ENCODE data around the gene EXOC3L1. TPM values are rescaled to one million over a fixed set of nuclear protein-coding genes. Genes with fewer than 3 reads are reported as not detected.

EXOC3L1 gene
- total and polyA plus RNA-seq, 2 of the 4 experiments (the other 2 are of a cell fraction): not detected

DNA sequence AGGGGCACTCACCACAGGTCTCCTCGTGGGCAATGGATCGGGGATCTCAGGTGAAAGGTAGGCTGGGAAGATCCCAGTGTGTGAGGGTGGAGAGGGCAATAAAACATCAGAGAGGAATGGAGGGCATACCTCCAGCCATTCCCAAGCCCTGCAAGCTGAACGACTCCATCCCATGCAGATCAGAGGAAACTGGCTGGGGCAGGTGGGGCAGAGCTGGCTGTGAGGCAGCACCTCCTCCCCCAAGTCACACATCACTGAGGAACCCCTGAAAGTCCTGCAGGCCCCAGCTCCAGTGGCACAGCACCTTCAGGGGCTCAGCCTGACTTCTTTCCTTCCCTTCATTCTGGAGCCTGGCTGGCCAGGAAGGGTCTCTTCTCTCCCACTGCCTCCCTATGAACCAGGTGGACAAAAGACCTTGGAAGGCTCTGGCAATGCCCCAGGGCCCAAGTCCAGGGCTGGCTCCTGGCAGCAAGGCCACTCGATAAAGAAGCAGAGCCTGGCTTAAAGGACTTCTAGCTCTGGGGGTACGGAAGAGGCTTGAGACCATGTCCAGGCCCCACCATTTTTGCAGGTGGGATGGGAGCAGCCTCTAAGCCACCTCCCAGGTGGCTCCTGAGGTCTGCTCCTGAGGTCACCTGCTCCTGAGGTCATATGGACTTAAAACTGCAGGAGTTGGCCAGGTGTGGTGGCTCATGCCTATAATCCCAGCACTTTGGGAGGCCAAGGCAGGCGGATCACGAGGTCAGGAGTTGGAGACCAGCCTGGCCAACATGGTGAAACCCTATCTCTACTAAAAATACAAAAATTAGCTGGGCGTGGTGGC lies 23.5 kb upstream of the EXOC3L1 start:
- Histone ChIP-seq H3K79me1 (ENCODE audit: low read depth in 1 of 2, low read length in 2 of 2) (peaks cover 0 to 3% of the 10 kb centered on the region in 2 experiments; a peak in 1 of 4 replicates), H3K56ac (ENCODE audit: extremely low read depth, insufficient read depth, low read length) (no peak overlapping the region), H2BK20ac (ENCODE audit: low read depth, low read length) (no peak overlapping the region), H2BK120ac (ENCODE audit: low read depth, low read length) (no peak overlapping the region), H3K27ac (ENCODE audit: insufficient read depth, low read length) (no peak overlapping the region), H3K23ac (ENCODE audit: low read depth, low read length) (no peak overlapping the region), H3K4me2 (ENCODE audit: low read depth, low read length) (no peak overlapping the region), H4K91ac (ENCODE audit: insufficient read depth, low read depth, low read length) (no peak overlapping the region), H3K36me3 (ENCODE audit: control insufficient read depth, insufficient read depth, low read length) (peaks cover 4% of the 10 kb centered on the region; the same call in 1 of the 2 replicates), H3K4me1 (ENCODE audit: control insufficient read depth, insufficient read depth, low read length) (no peaks in the 10 kb centered on the region), H4K5ac (ENCODE audit: low read depth, low read length) (no peak overlapping the region), H2AK5ac (ENCODE audit: low read depth, low read length) (no peak overlapping the region), H3K14ac (replicated peaks; ENCODE audit: low read depth, low read length) (no peak overlapping the region), H4K8ac (ENCODE audit: low read depth in 2 of 2, low read length in 2 of 2) (no peak overlapping the region), H3K27me3 (ENCODE audit: control insufficient read depth, insufficient read depth, low read length) (no peaks in the 10 kb centered on the region), H3K9me1 (ENCODE audit: insufficient read depth, low read length) (peaks cover 10% of the 10 kb centered on the region; the same call in 1 of the 2 replicates), H2BK5ac (ENCODE audit: low read depth, low read length, poor library complexity, severe bottlenecking) (no peak overlapping the region), H3K18ac (ENCODE audit: low read depth, low read length) (no peak overlapping the region), H3K4me3 (ENCODE audit: insufficient read depth, low read depth, low read length) (no peak overlapping the region), H2AFZ (replicated peaks; ENCODE audit: low read length, poor library complexity) (no peak overlapping the region), H2AK9ac (replicated peaks; ENCODE audit: low read depth, low read length, poor library complexity) (no peak overlapping the region), H3K9ac (ENCODE audit: low read depth, low read length) (no peak overlapping the region), H3K4ac (ENCODE audit: low read depth, low read length) (no peak overlapping the region), H4K20me1 (ENCODE audit: insufficient read depth, low read length) (no peaks in the 10 kb centered on the region), H2BK15ac (ENCODE audit: low read depth, low read length) (no peak overlapping the region), H3K9me3 (ENCODE audit: control insufficient read depth, insufficient read depth, low read length) (no peaks in the 10 kb centered on the region)
- in situ Hi-C loops (cut with MboI; ENCODE audit: low sequenced_read_pairs) (no loop called here), intact Hi-C loops (cut with micrococcal nuclease) (no loop called here), dilution Hi-C loops (cut with HindIII; ENCODE audit: low sequenced_read_pairs, unreplicated experiment) (no loop called here)
- POLR2A ChIA-PET (ENCODE audit: unreplicated experiment): no interaction called here
- TF ChIP-seq POLR2A (IDR thresholded peaks at IDR 0.05; ENCODE audit: low read depth, low read length) (no peak), MXI1 (IDR thresholded peaks at IDR 0.05; ENCODE audit: borderline replicate concordance, low read depth, low read length) (no peak), MAFK (IDR thresholded peaks at IDR 0.05; ENCODE audit: low read depth, low read length) (no peak), RFX5 (IDR thresholded peaks at IDR 0.05; ENCODE audit: low read depth, low read length) (no peak)
- ATAC-seq (ENCODE audit: low read depth): no peak
- WGBS, 2 experiments (ENCODE audit: extremely low coverage in 2 of 2, insufficient read length in 1 of 2): 75% methylated on average over 2 of the region's 8 CpGs; no CpG with 5 or more reads in 1 of the 2 experiments
- BruUV-seq (replicated peaks): no TSS peak
- DNase-seq: no peak
- CTCF ChIA-PET: no interaction called here
